ENCODE results near the gene LRP2.
A peak's percentile ranks its signal among the peaks of the same experiment; 100 is the strongest.
"Not testable (repeated sequence)": the region's sequence is repeated elsewhere in the genome, so short reads cannot be mapped to it uniquely, and the experiment has no call there.

The LRP2 gene

GRCh38 chr2:169308349-169308748 is 54.0 kb downstream of the LRP2 start:
- intact Hi-C loops (cut with DNase I); DNase-seq: not testable (repeated sequence)

- intact Hi-C loops (cut with DNase I); DNase-seq: not testable (repeated sequence)
Measured at GRCh38 chr2:169304689-169305088, 57.6 kb downstream of the LRP2 start.

- intact Hi-C loops (cut with DNase I), result no loop called here
- DNase-seq, result no peak
Measured at GRCh38 chr2:169303579-169304305, 58.6 kb downstream of the LRP2 start.

- intact Hi-C loops (cut with DNase I), result no loop called here
- no peak for DNase-seq
Measured at GRCh38 chr2:169302364-169302763, 60.0 kb downstream of the LRP2 start.

- intact Hi-C loops (cut with DNase I), result no loop called here
- no peak for DNase-seq
Measured at GRCh38 chr2:169301596-169302335, 60.6 kb downstream of the LRP2 start.

GRCh38 chr2:169300636-169301530 is 61.5 kb downstream of the LRP2 start:
- DNase-seq, result peak in 3 of 42 donors; percentile 9 to 33 (median 25)
- intact Hi-C loops (cut with DNase I), result no loop called here

- no peak for DNase-seq
- intact Hi-C loops (cut with DNase I), result no loop called here
Measured at GRCh38 chr2:169298007-169298406, 64.3 kb downstream of the LRP2 start.

GRCh38 chr2:169294001-169294675 is 68.2 kb downstream of the LRP2 start:
- intact Hi-C loops (cut with DNase I), result no loop called here
- DNase-seq, result no peak

- intact Hi-C loops (cut with DNase I), result no loop called here
- DNase-seq, result no peak
Measured at GRCh38 chr2:169291517-169291916, 70.8 kb downstream of the LRP2 start.

- DNase-seq, result no peak
- intact Hi-C loops (cut with DNase I), result no loop called here
Measured at GRCh38 chr2:169290433-169290832, 71.9 kb downstream of the LRP2 start.

- no peak for DNase-seq
- intact Hi-C loops (cut with DNase I), result no loop called here
Measured at GRCh38 chr2:169287666-169288065, 74.7 kb downstream of the LRP2 start.

- intact Hi-C loops (cut with DNase I), result no loop called here
- DNase-seq, result no peak
Measured at GRCh38 chr2:169286624-169287231, 75.6 kb downstream of the LRP2 start.

GRCh38 chr2:169285531-169286235 is 76.7 kb downstream of the LRP2 start:
- intact Hi-C loops (cut with DNase I), result no loop called here
- DNase-seq, result peak in 8 of 42 donors; percentile 8 to 36 (median 11)

GRCh38 chr2:169280502-169280901 is 81.8 kb downstream of the LRP2 start:
- intact Hi-C loops (cut with DNase I), result no loop called here
- no peak for DNase-seq

- intact Hi-C loops (cut with DNase I), result no loop called here
- DNase-seq, result peak in 23 of 42 donors; percentile 7 to 60 (median 28)
Measured at GRCh38 chr2:169275696-169276444, 86.5 kb downstream of the LRP2 start.

- intact Hi-C loops (cut with DNase I), result no loop called here
Measured at GRCh38 chr2:169272010-169272409, 90.3 kb downstream of the LRP2 start.

GRCh38 chr2:169270574-169270973 is 91.8 kb downstream of the LRP2 start:
- DNase-seq; intact Hi-C loops (cut with DNase I): not testable (repeated sequence)

More at GRCh38 chr2:169272010-169272409, 90.3 kb downstream of the LRP2 start:
- DNase-seq, result no peak

Data from head of caudate nucleus (tissue), 42 donors.